GM10248 (cell line): ENCODE measurements around the gene NUB1.

Source experiments
- CTCF ChIA-PET: fragments of 300-600 bp; sonication (Branson Sonifier 250); formaldehyde crosslinking; extraction: SDS; loops from one replicate; lab custom pipeline; 2021; ENCODE audit warnings: antibody characterized with exemption; lab: Yijun Ruan, JAX
- POLR2A ChIA-PET: fragments of 350-650 bp; sonication (Branson Sonifier 250); formaldehyde crosslinking; extraction: SDS; loops from one replicate; lab custom pipeline; 2020; ENCODE audit warnings: antibody characterized with exemption; lab: Yijun Ruan, JAX
- DNase-seq: peaks from one replicate; pipeline ENCODE4 v3.0.0; 2012; ENCODE audit errors: extremely low spot score
- CTCF ChIP-seq: IDR thresholded peaks from 2 replicates; pipeline ENCODE4 v1.5.1; 2012; ENCODE audit warnings: mild to moderate bottlenecking, low read depth; ENCODE audit errors: extremely low read depth, missing control alignments, control extremely low read depth

Gene NUB1

GRCh38 chr7:151382079-151382885 lies 40.7 kb downstream of the NUB1 start:
- no peak for DNase-seq
- CTCF ChIA-PET = interaction anchor here (0.6 to 1.1 kb wide), 2 partner anchors 67 to 140 kb away, joined by 3 read pairs; no protein-coding TSS in a partner anchor

GRCh38 chr7:151383638-151384351 lies 42.2 kb downstream of the NUB1 start:
- CTCF ChIA-PET = interaction anchor here (1.3 kb wide), 1 partner anchor 69 kb away, joined by 3 read pairs; no protein-coding TSS in a partner anchor

More at GRCh38 chr7:151382079-151382885, 40.7 kb downstream of the NUB1 start:
- POLR2A ChIA-PET = no interaction called here
- no peak for TF ChIP-seq CTCF

GRCh38 chr7:151384352-151384697 lies 42.7 kb downstream of the NUB1 start:
- POLR2A ChIA-PET = no interaction called here

More at GRCh38 chr7:151383638-151384351, 42.2 kb downstream of the NUB1 start:
- POLR2A ChIA-PET = no interaction called here
- DNase-seq = no peak
- TF ChIP-seq CTCF = no peak

GRCh38 chr7:151384776-151385625 lies 43.4 kb downstream of the NUB1 start:
- no peak for TF ChIP-seq CTCF

More at GRCh38 chr7:151384352-151384697, 42.7 kb downstream of the NUB1 start:
- CTCF ChIA-PET = interaction anchor here (1.3 kb wide), 2 partner anchors 65 to 69 kb away, joined by 3 read pairs; no protein-coding TSS in a partner anchor
- DNase-seq = no peak
- TF ChIP-seq CTCF = no peak

GRCh38 chr7:151385626-151386300 lies 44.2 kb downstream of the NUB1 start:
- TF ChIP-seq CTCF = no peak
- no peak for DNase-seq
- CTCF ChIA-PET = interaction anchor here (1.3 kb wide), 1 partner anchor 63 kb away, joined by 3 read pairs; no protein-coding TSS in a partner anchor
- POLR2A ChIA-PET = no interaction called here

More at GRCh38 chr7:151384776-151385625, 43.4 kb downstream of the NUB1 start:
- CTCF ChIA-PET = interaction anchor here (1.3 kb wide), 2 partner anchors 64 to 70 kb away, joined by 3 read pairs; no protein-coding TSS in a partner anchor
- POLR2A ChIA-PET = no interaction called here
- no peak for DNase-seq
